ENCODE results near the gene TOP3B.

DNA sequence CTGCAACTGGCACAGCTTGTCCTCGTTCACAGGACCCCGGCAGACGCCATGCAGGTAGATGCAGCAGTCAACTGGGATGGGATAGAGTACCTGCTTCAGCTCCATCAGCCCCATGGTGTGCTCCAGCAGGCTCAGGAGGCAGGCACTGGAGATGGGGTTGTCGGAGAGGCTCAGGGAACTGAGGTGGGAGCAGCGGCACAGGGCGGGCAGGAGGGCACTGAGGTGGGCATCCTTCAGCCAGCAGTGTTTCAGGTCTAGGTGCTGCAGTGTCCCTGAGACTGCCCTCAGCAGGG is 8.7 kb upstream of the TOP3B start:
- TF ChIP-seq, protein P1, sequence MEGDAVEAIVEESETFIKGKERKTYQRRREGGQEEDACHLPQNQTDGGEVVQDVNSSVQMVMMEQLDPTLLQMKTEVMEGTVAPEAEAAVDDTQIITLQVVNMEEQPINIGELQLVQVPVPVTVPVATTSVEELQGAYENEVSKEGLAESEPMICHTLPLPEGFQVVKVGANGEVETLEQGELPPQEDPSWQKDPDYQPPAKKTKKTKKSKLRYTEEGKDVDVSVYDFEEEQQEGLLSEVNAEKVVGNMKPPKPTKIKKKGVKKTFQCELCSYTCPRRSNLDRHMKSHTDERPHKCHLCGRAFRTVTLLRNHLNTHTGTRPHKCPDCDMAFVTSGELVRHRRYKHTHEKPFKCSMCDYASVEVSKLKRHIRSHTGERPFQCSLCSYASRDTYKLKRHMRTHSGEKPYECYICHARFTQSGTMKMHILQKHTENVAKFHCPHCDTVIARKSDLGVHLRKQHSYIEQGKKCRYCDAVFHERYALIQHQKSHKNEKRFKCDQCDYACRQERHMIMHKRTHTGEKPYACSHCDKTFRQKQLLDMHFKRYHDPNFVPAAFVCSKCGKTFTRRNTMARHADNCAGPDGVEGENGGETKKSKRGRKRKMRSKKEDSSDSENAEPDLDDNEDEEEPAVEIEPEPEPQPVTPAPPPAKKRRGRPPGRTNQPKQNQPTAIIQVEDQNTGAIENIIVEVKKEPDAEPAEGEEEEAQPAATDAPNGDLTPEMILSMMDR (IDR thresholded peaks at IDR 0.05; ENCODE audit: low read depth, low read length, poor library complexity, severe bottlenecking) = no peak
- no peak for TF ChIP-seq EZH2phosphoT487 (IDR thresholded peaks at IDR 0.05; ENCODE audit: borderline replicate concordance, low read length)

All from DOHH2 (cell line).